NCI-H345 treated with DMSO at 0.1 percent for 48 hours (cell line): ENCODE data around the gene TIMM8A.

Experiments
- DNase-seq: peaks from one replicate; lab custom pipeline; 2025; ENCODE audit not compliant: unreplicated experiment; lab: John Stamatoyannopoulos, UW

TIMM8A gene

DNA sequence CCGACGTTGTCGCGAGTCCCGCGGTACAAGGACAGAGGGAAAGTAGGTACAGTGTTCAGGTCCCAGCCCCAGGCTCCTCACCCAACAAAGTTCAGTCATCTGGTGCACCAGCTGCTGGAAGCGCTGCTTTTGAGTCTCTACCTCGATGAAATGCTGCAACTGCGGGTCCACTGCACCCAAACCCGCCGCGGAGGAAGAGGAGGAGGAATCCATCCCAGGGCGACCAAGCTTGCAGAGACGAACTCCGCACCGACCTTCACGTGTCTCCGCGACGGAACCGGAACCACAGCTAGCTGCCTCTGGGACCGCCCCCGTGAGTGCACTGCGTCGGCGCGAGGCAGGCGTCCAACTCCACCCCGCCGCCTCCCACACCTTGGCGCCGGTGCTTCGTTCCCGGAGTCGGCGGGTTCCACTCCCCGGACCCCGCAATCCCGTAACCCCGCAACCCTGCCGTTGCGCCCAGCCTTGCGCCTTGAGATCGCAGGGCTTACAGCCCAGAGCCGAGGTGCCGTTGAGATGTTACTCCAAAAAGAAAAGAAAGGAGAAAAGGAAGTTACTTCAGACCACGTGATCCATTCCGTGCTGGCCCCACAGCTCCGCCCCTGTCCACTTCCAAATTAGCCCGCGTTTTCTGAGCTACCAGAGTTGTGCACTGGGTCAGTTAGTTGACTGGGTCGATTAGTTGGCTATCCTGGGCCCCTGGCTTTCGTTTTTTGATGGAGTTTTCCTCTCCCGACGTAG lies at the start of gene TIMM8A:
Gene TIMM8A, minus strand, starts transcription at position 291 of the 741 bp plus-strand sequence. Its CDS starts 78 bp downstream, at position 213.
- DNase-seq, result peak; percentile 34

DNA sequence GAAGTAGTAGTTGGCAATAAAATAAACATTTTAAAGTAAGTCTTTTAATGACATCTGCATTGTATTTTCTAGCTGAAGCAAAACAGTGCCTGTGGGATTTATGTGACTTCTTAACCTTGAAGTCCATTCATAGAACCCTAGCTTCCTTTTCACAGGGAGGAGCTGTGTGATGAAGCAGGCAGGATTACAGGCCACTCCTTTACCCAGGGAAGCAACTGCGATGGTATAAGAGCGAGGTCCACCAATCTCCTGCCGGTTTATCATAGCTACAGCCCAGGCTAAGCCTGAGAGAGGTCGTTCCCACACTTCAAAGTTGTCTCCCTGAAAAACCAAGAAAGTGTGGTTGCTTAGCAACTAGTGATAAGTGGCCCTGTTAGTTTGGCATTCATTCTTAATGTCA lies 49.2 kb upstream of the TIMM8A start:
- DNase-seq, result no peak

- no peak for DNase-seq
These were observed 47.2 kb upstream of the TIMM8A start for GRCh38 chrX:101395789-101396188.

GRCh38 chrX:101394372-101394771 lies 45.8 kb upstream of the TIMM8A start:
- no peak for DNase-seq

GRCh38 chrX:101393530-101394305 lies 45.2 kb upstream of the TIMM8A start:
- DNase-seq, result no peak

- DNase-seq, result no peak
These were observed 43.3 kb upstream of the TIMM8A start for GRCh38 chrX:101391831-101392230.

- peak; percentile 73 for DNase-seq
These were observed 42.4 kb upstream of the TIMM8A start, which contains the start of gene RPL36A for GRCh38 chrX:101390664-101391525. TSS of gene RPL36A (plus strand) at chrX:101391011. CDS start at chrX:101391044, 33 bp downstream.

DNA sequence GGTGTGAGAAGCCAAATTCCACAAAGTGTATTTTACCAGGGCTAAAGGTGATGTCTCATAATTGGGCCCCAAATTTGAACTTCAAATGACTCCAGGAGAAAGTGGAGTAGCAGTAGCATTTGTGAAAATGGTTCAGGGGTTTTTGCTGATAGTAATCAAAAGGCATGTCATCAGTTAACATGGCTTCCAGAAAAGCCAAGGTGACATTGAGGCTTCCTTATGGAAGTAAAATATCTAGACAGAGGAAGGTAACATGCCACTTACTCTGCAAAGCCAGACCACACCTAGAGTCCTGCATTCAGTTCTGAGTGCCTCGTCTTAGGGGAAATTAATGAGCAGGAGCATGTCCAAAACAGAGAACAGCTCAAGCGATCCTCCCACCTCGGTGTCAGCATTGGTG lies 40.1 kb upstream of the TIMM8A start:
- no peak for DNase-seq

DNA sequence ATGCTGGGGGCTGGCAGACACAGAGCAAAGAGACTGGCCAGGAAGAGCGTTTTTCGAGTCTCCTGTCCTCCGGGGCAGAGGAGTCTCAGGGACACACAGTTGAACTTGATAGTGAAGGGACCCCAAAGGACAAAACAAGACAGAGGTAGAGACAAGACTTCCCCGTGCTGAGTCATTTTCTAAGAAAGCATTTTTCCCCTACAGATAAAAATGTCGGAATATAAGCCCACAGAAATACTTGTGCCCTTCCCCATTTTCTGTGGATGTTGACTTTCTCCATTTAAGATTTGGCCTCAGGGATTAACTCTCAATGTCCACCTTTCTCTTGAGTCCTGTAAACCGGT lies 38.0 kb upstream of the TIMM8A start:
- no peak for DNase-seq

DNA sequence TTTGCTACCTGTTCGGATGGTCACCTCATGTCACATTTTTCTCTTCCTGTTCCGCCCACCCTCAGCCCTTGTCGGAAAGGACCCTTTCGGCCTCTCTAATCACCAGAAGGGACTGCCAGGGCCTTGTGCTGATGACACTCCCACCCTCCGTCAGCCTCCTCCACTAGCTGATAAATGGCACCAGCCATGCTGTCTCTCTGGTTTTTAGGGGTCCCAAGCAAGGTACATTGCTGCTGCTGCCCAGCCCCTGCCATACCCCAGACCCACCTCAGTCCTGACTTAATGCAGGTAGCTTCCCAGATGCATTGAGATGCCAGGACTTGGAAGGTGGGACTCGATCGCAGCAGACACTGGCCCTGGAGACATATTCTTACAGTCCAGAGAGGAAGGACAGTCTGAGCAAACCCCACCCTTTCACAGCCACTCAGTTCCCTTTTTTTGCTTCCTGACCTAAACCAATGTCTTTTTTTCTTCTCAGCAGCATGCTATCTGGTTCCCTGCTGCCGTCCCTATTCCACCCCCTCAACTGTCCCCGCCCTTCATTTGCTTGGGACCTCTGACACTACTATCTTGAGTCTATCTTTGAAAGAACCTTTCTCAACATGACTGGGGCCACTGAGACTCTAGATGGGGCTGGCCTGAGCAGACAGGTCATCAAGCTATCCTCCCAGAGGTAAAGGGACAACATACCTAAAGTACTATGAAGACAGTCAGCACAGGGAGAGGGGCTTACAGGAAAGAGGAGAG lies 37.4 kb upstream of the TIMM8A start, which contains the start of gene BTK:
Gene BTK, minus strand, starts transcription at position 397 of the 747 bp plus-strand sequence. CDS start 10,907 bp downstream, outside the sequence.
- no peak for DNase-seq

- DNase-seq, result no peak
These were observed 36.6 kb upstream of the TIMM8A start for GRCh38 chrX:101385026-101385684.

DNA sequence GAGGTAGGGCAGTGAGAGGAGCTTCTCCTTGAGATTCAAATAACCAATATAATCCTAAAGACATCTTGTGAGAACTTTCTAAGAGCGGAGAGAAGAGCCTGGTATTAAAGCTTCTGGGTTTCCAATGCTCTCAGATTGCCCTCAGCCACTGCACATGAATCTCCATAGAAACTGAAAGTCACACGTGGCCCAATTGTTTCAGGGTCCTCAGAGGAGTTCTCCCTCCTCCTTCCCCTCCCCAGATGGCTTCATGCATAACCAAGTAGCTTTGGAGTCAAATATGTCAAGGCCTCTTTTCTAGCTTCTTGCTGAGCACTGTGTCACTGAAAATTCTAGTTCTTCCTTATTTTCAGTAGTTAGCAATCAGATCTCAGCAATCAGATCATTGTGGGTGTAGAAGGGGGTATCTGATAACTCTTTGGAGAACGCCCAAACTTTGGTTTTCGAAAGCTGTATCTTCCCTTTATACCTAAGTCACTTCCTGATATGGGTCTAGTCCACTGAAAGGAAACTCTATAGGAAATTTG lies 35.2 kb upstream of the TIMM8A start:
- DNase-seq, result no peak

DNA sequence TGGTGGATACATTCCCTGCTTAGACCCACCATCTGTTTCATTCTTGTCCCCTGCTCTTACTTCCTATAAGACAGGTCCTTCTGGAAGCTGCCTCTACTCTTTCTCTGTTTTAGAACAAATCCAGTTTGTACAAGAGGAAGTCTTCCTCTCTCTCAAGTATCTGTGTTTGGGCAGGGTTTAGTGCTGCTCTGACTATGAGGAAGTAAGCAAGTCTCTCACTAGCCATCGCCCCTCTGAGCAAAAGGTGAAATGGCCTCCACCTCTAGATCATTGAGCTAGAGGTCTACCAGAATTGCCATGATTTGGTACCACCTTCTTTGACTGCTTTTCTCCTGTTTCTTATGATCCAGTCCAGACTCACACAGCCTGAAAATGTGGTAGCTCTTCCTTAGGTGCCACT lies 29.0 kb upstream of the TIMM8A start:
- no peak for DNase-seq

- no peak for DNase-seq
These were observed 22.5 kb upstream of the TIMM8A start for GRCh38 chrX:101370888-101371504.

DNA sequence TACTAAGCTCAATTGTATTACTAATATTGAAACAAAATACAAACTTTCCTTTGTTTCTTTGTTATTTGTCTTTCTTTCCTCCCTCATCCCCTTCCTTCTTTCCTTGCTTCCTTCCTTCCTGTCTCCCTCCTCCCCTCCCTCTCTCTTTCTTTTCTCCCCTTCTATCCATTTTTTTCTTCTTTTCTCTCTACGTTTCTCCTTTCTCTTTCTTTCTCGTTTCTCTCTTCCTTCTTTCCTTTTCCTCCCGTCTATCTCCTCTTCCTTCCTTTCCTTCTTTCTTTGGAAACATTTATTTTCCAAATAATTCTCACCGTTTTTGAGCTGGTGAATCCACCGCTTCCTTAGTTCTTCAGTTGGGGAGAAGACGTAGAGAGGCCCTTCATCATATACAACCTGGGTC lies 21.1 kb upstream of the TIMM8A start:
- DNase-seq, result no peak

GRCh38 chrX:101368800-101369199 lies 20.3 kb upstream of the TIMM8A start:
- no peak for DNase-seq

DNA sequence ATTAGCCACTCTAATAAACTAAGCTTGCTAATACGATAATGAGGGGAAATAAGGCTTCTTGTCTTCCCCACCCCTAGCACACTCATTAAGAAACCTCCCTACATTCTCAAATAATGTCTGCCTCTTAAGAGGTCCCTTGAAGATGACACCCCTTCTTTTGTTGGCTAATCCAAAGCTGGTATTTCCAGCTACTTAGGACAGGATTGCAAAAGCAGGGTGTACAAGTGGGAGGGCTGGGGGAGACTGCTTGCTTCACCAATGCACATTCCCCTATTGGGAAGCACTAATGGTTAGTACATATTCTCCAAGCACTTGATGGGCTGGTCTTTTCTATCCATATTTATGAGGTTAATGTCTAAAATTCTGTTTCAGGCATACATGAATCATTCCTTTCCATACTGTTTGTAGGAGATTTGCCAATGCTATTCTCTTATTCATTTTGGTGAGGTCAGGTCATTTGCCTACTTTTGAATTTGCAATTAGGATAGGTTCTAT lies 16.8 kb upstream of the TIMM8A start:
- no peak for DNase-seq

DNA sequence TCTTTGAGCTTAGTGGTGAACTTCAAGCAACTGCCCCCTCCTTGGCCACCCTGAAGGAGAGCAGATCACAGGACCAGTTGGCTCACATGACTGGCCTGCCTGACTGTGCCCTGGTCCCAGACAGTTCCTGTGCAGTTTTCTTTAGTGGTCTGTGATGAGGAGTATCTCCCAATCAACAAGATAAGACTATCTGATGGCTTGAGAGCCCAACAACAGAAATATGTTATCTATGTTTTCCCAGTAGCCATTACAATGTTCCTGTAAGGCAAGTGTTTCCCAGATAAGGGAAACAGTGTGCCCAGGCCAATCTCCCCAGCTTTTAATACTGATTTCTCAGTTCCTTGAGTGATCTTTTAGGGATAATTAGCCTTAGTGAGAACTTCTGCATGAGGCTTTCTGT lies 14.2 kb upstream of the TIMM8A start:
- DNase-seq, result no peak

DNA sequence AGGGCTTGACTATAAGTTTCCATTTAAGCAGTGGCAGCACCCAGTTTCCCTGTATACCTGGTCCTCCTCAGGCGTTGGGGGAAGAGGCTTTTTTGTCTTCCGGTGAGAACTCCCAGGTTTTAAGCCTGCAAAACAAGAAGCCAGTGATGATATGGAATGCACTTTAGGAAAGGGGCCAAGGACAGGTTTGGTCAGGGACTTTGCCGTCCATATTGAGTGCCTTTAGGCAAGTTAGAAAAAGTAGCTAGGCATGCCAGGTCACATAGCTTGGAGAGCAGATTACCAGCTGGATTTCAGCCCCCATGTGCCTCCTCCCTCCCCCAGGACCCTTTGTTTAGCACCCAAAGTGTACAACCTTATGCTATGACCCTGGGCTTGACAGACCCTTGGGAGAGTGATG lies 13.6 kb upstream of the TIMM8A start:
- DNase-seq, result no peak
